PFSK-1 (cell line): ENCODE results near the gene ACSF3.

Experiments
- FOXP2 ChIP-seq: optimal IDR thresholded peaks from 2 replicates; pipeline ENCODE3; 2011; ENCODE audit warnings: borderline replicate concordance, control low read depth, inconsistent platforms; ENCODE audit not compliant: insufficient read depth; ENCODE audit errors: extremely low read length, extremely low read depth
- POLR2AphosphoS5 ChIP-seq: IDR thresholded peaks from 2 replicates; pipeline ENCODE4 v1.6.1; 2012; ENCODE audit warnings: low read depth, mild to moderate bottlenecking, control low read depth, low read length, moderate library complexity
- SIN3A ChIP-seq: IDR thresholded peaks from 2 replicates; pipeline ENCODE4 v1.6.1; 2012; ENCODE audit warnings: mild to moderate bottlenecking, low read length, moderate library complexity, borderline replicate concordance; ENCODE audit not compliant: insufficient read depth
- TAF1 ChIP-seq: IDR thresholded peaks from 2 replicates; pipeline ENCODE4 v1.6.1; 2012; ENCODE audit warnings: low read length, control low read depth, borderline replicate concordance; ENCODE audit not compliant: insufficient read depth
- TF ChIP-seq, protein P1 (sequence below), 2 experiments: IDR thresholded peaks; 2 replicates each; pipeline versions ENCODE4 v1.6.1 to v1.8.0; 2011 to 2012; ENCODE audit warnings: low read depth in 2 of 2, low read length in 2 of 2, control low read depth in 1 of 2, inconsistent platforms in 1 of 2, mild to moderate bottlenecking in 1 of 2, moderate library complexity in 1 of 2; ENCODE audit not compliant: insufficient read depth in 1 of 2

The ACSF3 gene

GRCh38 chr16:89173174-89173921 is 79.7 kb downstream of the ACSF3 start:
- TF ChIP-seq TAF1 (no peak), FOXP2 (no peak), POLR2AphosphoS5 (no peak), SIN3A (no peak)
- TF ChIP-seq, protein P1, sequence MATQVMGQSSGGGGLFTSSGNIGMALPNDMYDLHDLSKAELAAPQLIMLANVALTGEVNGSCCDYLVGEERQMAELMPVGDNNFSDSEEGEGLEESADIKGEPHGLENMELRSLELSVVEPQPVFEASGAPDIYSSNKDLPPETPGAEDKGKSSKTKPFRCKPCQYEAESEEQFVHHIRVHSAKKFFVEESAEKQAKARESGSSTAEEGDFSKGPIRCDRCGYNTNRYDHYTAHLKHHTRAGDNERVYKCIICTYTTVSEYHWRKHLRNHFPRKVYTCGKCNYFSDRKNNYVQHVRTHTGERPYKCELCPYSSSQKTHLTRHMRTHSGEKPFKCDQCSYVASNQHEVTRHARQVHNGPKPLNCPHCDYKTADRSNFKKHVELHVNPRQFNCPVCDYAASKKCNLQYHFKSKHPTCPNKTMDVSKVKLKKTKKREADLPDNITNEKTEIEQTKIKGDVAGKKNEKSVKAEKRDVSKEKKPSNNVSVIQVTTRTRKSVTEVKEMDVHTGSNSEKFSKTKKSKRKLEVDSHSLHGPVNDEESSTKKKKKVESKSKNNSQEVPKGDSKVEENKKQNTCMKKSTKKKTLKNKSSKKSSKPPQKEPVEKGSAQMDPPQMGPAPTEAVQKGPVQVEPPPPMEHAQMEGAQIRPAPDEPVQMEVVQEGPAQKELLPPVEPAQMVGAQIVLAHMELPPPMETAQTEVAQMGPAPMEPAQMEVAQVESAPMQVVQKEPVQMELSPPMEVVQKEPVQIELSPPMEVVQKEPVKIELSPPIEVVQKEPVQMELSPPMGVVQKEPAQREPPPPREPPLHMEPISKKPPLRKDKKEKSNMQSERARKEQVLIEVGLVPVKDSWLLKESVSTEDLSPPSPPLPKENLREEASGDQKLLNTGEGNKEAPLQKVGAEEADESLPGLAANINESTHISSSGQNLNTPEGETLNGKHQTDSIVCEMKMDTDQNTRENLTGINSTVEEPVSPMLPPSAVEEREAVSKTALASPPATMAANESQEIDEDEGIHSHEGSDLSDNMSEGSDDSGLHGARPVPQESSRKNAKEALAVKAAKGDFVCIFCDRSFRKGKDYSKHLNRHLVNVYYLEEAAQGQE (IDR thresholded peaks at IDR 0.05; ENCODE audit: insufficient read depth in 1 of 2, low read depth in 2 of 2, low read length in 2 of 2): no peak

- TF ChIP-seq TAF1: no peak
- TF ChIP-seq, protein P1 (IDR thresholded peaks at IDR 0.05; ENCODE audit: insufficient read depth in 1 of 2, low read depth in 2 of 2, low read length in 2 of 2): no peak
- no peak for TF ChIP-seq POLR2AphosphoS5
These were observed 80.6 kb downstream of the ACSF3 start for GRCh38 chr16:89174055-89174827.

DNA sequence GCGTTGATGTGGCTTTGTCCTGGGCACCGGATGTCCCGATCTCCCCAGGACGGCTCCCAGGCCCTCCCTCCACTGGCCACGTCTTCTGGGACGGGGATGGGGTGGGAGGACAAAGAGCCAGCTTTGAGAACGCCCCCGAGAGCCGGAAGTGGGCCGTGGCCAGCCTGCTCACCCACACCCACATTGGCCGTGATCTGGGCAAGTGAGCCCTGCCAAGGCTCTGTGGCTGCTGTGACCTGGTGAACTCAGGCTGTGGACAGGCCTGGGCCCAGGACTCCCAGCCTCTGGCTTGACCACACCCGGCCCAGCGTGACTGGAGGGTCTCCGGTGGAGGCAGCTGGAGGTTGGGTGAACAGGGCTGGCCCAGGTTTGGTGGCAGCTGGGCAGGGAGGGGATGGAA is 81.2 kb downstream of the ACSF3 start:
- TF ChIP-seq, protein P1 (IDR thresholded peaks at IDR 0.05; ENCODE audit: insufficient read depth in 1 of 2, low read depth in 2 of 2, low read length in 2 of 2): no peak

- TF ChIP-seq TAF1: no peak
- no peak for TF ChIP-seq POLR2AphosphoS5
- TF ChIP-seq, protein P1 (IDR thresholded peaks at IDR 0.05; ENCODE audit: insufficient read depth in 1 of 2, low read depth in 2 of 2, low read length in 2 of 2): no peak
- no peak for TF ChIP-seq FOXP2
- TF ChIP-seq SIN3A: no peak
These were observed 81.9 kb downstream of the ACSF3 start for GRCh38 chr16:89175280-89176146.
